ENCODE data around the gene PDE4B.

PDE4B gene

GRCh38 chr1:66223681-66224080 is 431.0 kb downstream of the PDE4B start:
- H3K27me3 ChIP-seq (ENCODE audit: insufficient read depth, low read depth): no peaks in the 10 kb centered on the region
- no peak for TF ChIP-seq CTCF (conservative IDR thresholded peaks at IDR 0.05; ENCODE audit: low read depth, low read length)
- H3K9ac ChIP-seq: no peak overlapping the region
- H4K20me1 ChIP-seq (ENCODE audit: insufficient read depth): no peaks in the 10 kb centered on the region
- H3K4me3 ChIP-seq (IDR thresholded peaks at IDR 0.05; ENCODE audit: insufficient read depth, low read depth, low read length): no peak overlapping the region
- H3K4me2 ChIP-seq: no peak overlapping the region
- no peak overlapping the region for H2AFZ ChIP-seq (ENCODE audit: low read depth)
- H3K27ac ChIP-seq: no peak overlapping the region
- no peaks in the 10 kb centered on the region for H3K4me1 ChIP-seq (ENCODE audit: low read depth, poor library complexity, severe bottlenecking)
- H3K79me2 ChIP-seq (ENCODE audit: insufficient read depth, low read depth): no peaks in the 10 kb centered on the region
- H3K36me3 ChIP-seq (ENCODE audit: insufficient read depth): no peaks in the 10 kb centered on the region

- no peaks in the 10 kb centered on the region for H3K4me1 ChIP-seq (ENCODE audit: low read depth, poor library complexity, severe bottlenecking)
- TF ChIP-seq CTCF (conservative IDR thresholded peaks at IDR 0.05; ENCODE audit: low read depth, low read length): no peak
- no peaks in the 10 kb centered on the region for H3K27me3 ChIP-seq (ENCODE audit: insufficient read depth, low read depth)
- no peak overlapping the region for H3K27ac ChIP-seq
- H2AFZ ChIP-seq (ENCODE audit: low read depth): no peak overlapping the region
- no peak overlapping the region for H3K4me2 ChIP-seq
- no peaks in the 10 kb centered on the region for H3K36me3 ChIP-seq (ENCODE audit: insufficient read depth)
- H3K79me2 ChIP-seq (ENCODE audit: insufficient read depth, low read depth): no peaks in the 10 kb centered on the region
- H3K9ac ChIP-seq: no peak overlapping the region
- H3K4me3 ChIP-seq (IDR thresholded peaks at IDR 0.05; ENCODE audit: insufficient read depth, low read depth, low read length): no peak overlapping the region
- no peaks in the 10 kb centered on the region for H4K20me1 ChIP-seq (ENCODE audit: insufficient read depth)
Measured at GRCh38 chr1:66226985-66227384, 434.3 kb downstream of the PDE4B start.

- no peak overlapping the region for H3K4me3 ChIP-seq (IDR thresholded peaks at IDR 0.05; ENCODE audit: insufficient read depth, low read depth, low read length)
- no peak overlapping the region for H3K9ac ChIP-seq
- H4K20me1 ChIP-seq (ENCODE audit: insufficient read depth): no peaks in the 10 kb centered on the region
- no peaks in the 10 kb centered on the region for H3K27me3 ChIP-seq (ENCODE audit: insufficient read depth, low read depth)
- H3K36me3 ChIP-seq (ENCODE audit: insufficient read depth): no peaks in the 10 kb centered on the region
- H3K79me2 ChIP-seq (ENCODE audit: insufficient read depth, low read depth): no peaks in the 10 kb centered on the region
- H3K4me2 ChIP-seq: no peak overlapping the region
- H2AFZ ChIP-seq (ENCODE audit: low read depth): no peak overlapping the region
- no peak overlapping the region for H3K27ac ChIP-seq
- TF ChIP-seq CTCF (conservative IDR thresholded peaks at IDR 0.05; ENCODE audit: low read depth, low read length): no peak
- no peaks in the 10 kb centered on the region for H3K4me1 ChIP-seq (ENCODE audit: low read depth, poor library complexity, severe bottlenecking)
Measured at GRCh38 chr1:66227966-66228365, 435.3 kb downstream of the PDE4B start.

- Histone ChIP-seq H3K27ac (no peak overlapping the region), H3K4me2 (no peak overlapping the region), H4K20me1 (ENCODE audit: insufficient read depth) (no peaks in the 10 kb centered on the region), H3K9ac (no peak overlapping the region), H2AFZ (ENCODE audit: low read depth) (no peak overlapping the region), H3K79me2 (ENCODE audit: insufficient read depth, low read depth) (no peaks in the 10 kb centered on the region), H3K36me3 (ENCODE audit: insufficient read depth) (no peaks in the 10 kb centered on the region), H3K4me3 (IDR thresholded peaks at IDR 0.05; ENCODE audit: insufficient read depth, low read depth, low read length) (no peak overlapping the region), H3K27me3 (ENCODE audit: insufficient read depth, low read depth) (no peaks in the 10 kb centered on the region), H3K4me1 (ENCODE audit: low read depth, poor library complexity, severe bottlenecking) (no peaks in the 10 kb centered on the region)
- no peak for TF ChIP-seq CTCF (conservative IDR thresholded peaks at IDR 0.05; ENCODE audit: low read depth, low read length)
Measured at GRCh38 chr1:66231217-66231616, 438.5 kb downstream of the PDE4B start.

Data from KMS-11 (cell line).